GM19238 (cell line): Measurements from ENCODE around the gene GPA33.
A peak's percentile ranks its signal among the peaks of the same experiment; 100 is the strongest.

ENCODE experiments used
- DNase-seq: peaks from one replicate; pipeline ENCODE4 v3.0.0; 2011; ENCODE audit warnings: low spot score; ENCODE audit not compliant: insufficient read length

Gene GPA33

DNA sequence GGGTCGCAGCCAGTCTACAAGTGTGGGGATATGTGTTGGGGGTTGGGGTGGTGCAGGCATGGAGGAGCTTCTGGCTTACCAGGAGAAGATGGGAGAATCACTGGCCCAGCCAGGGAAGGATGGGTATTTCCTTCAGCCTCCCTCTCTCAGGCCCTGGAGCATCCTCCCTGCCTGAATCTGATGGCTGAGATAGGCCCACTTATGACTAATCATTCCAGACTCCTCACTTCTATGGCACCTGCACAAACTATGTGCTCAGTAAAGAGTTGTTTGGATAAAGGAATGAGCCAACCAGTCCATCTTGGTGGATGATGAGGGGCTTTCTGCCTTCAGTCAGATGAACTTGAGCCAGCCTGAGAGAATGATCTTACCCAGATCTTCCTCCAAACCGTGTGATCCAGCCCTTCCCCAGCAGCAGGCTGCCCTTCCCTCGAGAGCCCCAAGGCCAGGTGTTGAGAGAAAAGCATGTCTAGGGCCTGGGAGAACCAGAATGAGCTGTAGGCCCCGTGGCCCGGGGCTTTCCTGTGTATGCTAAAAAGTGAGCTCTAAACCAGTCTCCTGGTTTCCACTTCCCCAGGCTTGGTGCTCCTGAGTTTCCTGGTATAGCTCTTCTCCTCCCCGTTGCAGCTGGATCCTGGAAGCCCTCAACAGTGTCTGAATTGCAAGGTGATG lies 1.3 kb downstream of the GPA33 start:
- DNase-seq = no peak

GRCh38 chr1:167086768-167087167 lies 3.4 kb downstream of the GPA33 start:
- no peak for DNase-seq

- DNase-seq = no peak
Measured at GRCh38 chr1:167086033-167086432, 4.1 kb downstream of the GPA33 start.

GRCh38 chr1:167084757-167085156 lies 5.4 kb downstream of the GPA33 start:
- DNase-seq = no peak

- DNase-seq = no peak
Measured at GRCh38 chr1:167083871-167084270, 6.3 kb downstream of the GPA33 start.

DNA sequence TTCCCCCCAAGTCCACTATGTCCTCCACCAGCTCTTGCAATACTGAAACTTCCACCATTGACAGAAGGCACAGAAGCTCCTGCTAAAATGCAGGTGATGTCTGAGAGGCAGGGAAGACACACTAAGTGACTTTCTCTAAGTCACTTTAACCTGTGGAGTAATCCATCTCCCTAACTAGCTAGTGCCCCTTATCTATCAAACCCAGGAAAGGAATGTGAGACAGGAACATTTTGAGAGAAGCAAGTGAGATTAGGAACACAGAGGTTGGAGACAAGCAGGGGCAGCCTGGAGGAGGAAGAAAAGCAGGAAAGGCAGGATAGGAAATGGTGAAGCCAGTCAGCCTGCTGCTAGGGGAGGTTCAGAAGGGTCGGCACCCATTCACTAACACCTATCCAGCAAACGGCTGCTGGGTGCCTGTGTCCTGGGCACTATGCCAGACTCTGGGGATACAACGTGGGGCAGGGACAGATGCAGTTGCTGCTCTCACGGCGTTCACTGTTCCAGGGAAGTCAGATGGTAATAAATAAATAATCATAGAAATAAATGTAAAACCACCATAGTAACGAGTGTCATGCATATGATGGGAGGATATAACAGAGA lies 7.0 kb downstream of the GPA33 start:
- no peak for DNase-seq

DNA sequence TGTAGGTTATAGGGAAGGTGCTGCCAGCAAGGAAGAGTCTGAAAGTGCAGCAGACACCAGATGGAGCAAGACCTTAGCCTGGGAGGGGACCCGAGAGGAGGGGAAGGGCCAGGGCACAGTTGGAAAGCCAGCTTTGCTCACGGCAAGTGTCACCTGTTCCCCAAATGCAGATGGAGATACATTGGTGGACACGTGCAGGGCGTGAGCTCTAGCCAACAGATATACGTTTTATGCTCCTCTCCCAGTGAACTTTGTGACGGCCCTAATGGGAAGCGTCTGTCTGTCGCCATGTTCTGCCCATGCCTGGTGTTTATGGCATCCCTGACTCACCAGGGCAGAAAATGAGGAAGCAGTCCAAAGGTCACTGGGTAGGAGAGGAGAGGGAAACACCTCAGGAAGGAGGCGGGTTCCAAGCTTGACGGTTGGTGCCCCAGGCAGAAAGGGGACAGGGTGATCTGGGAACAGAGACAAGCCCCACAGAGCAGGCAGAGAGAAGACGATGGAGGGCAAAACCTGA lies 7.6 kb downstream of the GPA33 start:
- DNase-seq = no peak

DNA sequence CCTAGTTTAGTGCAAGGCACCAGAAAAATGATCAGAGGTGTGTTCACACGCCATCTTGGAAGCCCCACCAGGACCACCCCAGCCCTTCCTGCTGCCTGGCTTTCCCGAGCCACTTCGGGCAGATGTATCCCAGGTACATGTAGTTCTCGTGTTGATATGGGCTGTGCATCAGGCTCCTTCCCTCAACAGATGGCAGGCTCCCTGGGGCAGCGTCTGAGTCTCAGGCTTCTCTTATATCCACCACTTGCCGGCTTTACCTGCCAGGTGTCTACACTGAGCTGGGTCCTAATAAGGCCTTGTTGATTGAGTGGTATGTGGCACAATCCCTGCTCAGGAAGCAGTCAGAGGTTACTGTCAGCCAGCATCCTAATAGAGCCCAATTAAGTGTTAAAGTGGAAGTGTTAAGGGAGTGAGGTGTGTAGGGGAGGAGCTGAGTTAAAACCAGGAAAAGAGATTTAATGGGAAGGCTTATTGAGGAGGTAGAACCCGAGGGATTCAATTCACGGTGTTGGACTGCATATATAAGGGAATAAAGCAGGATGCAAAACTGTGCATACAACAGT lies 8.5 kb downstream of the GPA33 start:
- DNase-seq = no peak

DNA sequence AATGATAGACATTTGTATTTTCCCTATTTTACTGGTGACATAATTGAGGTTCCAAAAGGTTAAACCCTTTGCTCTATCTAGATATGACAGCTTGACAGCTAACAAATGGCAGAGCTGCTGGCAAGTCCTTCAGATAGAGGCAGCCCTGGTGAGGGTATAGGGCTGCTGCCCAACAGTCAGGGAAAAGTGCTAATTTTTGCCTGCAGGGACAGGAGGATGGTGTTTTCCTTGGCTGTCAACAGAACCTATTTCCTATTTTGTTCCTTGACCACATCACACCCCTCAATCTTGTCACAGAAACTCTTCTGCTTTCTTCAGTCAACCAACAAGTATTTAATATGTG lies 12.3 kb downstream of the GPA33 start:
- no peak for DNase-seq

GRCh38 chr1:167077128-167077867 lies 12.9 kb downstream of the GPA33 start:
- no peak for DNase-seq

GRCh38 chr1:167076136-167076710 lies 14.0 kb downstream of the GPA33 start:
- no peak for DNase-seq

DNA sequence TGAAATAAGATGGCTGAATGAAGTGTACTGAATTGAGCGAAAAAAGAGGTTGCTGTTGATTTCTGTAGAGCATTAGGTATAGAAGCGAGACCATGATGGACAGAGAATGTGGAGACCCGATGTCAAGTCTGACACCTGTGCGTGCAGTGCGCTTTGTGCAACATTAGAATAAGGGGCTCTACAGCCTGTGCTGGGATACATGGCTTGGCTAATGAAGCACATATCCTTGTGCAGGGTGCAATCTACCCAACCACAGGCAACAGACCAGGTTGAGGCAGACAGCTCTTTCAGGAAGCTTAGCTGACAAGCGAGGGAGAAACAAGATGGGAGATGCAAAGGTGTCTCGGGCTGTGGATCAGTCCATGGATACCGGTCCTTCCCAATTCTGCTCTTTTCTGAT lies 18.9 kb downstream of the GPA33 start:
- no peak for DNase-seq

GRCh38 chr1:167068761-167069160 lies 21.4 kb downstream of the GPA33 start:
- no peak for DNase-seq

- DNase-seq = no peak
Measured at GRCh38 chr1:167067904-167068303, 22.3 kb downstream of the GPA33 start.

- DNase-seq = peak; percentile 72
Measured at GRCh38 chr1:167066333-167067122, 23.6 kb downstream of the GPA33 start.

DNA sequence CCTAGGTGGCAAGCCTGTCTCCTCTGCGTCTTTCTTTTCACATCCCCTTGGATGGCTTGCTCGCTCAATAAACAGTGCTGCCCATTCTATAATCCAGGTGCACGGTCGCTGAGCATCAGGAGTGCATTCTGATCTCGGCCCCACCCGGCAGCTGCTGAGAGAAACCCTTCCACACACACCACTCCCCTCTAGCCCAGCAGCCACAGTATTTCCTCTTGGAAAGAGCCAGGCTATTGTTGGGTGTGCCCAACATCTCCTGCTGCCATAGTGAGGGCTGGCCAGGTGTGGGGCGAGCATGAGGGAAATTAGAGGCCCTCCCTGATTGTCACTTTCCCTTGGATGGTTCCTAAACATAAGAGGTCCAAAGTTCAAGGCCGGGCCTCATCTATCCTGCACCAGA lies 24.7 kb downstream of the GPA33 start:
- DNase-seq = no peak

- DNase-seq = no peak
Measured at GRCh38 chr1:167064621-167065020, 25.6 kb downstream of the GPA33 start.

DNA sequence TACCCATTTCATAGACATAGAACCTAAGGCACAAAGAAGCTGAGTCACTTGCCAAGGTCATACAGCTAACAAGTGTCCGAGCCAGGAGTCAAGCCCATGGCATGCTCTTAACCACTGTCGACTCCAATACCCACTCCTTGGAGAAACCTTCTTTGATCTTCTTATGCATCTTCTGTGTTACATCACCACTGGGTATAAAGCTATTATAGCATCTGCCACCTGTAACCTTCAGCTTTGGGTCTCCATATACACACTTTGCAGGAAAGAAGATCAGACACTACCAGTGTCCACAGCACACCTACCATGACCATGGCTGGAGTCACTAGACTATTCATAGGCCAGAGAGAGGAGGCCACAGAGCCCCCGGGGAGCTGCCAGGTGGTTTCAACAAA lies 29.1 kb downstream of the GPA33 start:
- no peak for DNase-seq

DNA sequence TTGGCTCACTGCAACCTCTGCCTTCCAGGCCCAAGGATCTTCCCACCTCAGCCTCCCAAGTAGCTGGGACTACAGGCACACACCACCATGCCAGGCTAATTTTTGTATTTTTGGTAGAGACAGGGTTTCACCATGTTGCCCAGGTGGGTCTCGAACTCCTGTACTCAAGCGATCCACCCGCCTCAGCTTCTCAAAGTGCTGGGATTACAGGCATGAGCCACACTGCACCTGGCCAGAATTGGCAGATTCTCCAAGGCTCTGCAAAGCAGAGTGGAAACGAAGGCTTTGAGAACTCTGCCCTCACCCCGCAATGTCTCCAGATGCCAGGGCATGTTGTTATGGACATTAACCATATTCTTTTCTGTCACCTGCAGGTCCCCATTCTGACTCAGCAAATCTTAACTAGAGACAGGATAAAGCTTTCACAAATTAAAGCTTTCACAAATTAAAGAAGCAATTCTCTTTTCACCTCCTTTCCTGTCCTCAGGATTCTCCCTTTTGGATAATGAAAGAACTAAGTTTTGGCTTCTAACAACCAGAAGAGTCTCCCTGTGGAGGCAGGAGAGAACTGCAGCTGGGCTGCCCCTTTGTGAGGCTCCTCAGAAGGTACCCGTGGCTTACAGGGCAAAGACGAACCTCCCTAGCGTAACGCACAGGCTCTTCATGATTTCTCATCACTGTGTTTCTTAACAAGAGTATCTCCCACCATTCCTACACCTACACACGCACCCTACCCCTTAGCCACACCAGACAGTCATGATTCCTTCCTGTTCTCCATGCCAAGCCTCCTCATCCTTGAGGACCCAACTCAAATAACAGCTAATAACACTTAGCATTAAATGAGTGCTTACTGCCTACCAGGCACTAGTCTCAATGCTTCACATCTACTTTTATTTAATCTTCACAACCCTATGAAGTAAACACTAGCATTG lies 29.8 kb downstream of the GPA33 start:
- no peak for DNase-seq

GRCh38 chr1:167059809-167060107 lies 30.4 kb downstream of the GPA33 start:
- DNase-seq = no peak
